ENCODE results near the gene ZC3H14. TPM values are rescaled to one million over a fixed set of nuclear protein-coding genes. Genes with fewer than 3 reads are reported as not detected.

The ZC3H14 gene
- 49.2 and 70.8 TPM in 2 replicates for total RNA-seq

GRCh38 chr14:88562831-88563686 is at the start of gene ZC3H14:
Gene ZC3H14 (plus strand): TSS chr14:88563037. CDS start chr14:88563134, 97 bp downstream.

GRCh38 chr14:88554457-88555286 is 8.2 kb upstream of the ZC3H14 start, which contains the start of gene PTPN21:
Gene PTPN21 (minus strand): TSS chr14:88555007. CDS start chr14:88550417, 4,590 bp downstream.

Other genes with a start within 250 kb of the ZC3H14 start
- under 0.01 TPM in 2 replicates for gene KCNK10, start 239.8 kb upstream of the ZC3H14 start, total RNA-seq
- gene SPATA7, start 177.4 kb upstream of the ZC3H14 start, total RNA-seq: 6.2 and 9.7 TPM in 2 replicates
- 5.8 and 13.4 TPM in 2 replicates for gene PTPN21, start 8.0 kb upstream of the ZC3H14 start, total RNA-seq
- 0.78 and 1.4 TPM in 2 replicates for gene EML5, start 229.9 kb downstream of the ZC3H14 start, total RNA-seq

Measured in nasal cavity respiratory epithelium epithelial cell of viscerocranial mucosa (primary cell).